Neural crest cell (in vitro differentiated cells): ENCODE measurements around the gene ACBD3. TPM values are rescaled to one million over a fixed set of nuclear protein-coding genes. Genes with fewer than 3 reads are reported as not detected.

Experiments used
- DNase-seq: peaks from one replicate; pipeline ENCODE4 v3.0.0; 2021; ENCODE audit warnings: low read depth, mixed read lengths, low spot score
- H3K27ac Mint-ChIP-seq: one replicate; pipeline ENCODE4 v1.8.0; 2021; ENCODE audit warnings: mild to moderate bottlenecking, mixed read lengths; ENCODE audit not compliant: unreplicated experiment
- H3K27me3 Mint-ChIP-seq: 2 replicates; pipeline ENCODE4 v1.8.0; 2021; ENCODE audit warnings: low read depth, mild to moderate bottlenecking, mixed read lengths
- H3K36me3 Mint-ChIP-seq: 2 replicates; pipeline ENCODE4 v1.8.0; 2021; ENCODE audit warnings: low read depth, mild to moderate bottlenecking, mixed read lengths
- H3K4me1 Mint-ChIP-seq: 2 replicates; pipeline ENCODE4 v1.8.0; 2021; ENCODE audit warnings: mixed read lengths
- H3K4me3 Mint-ChIP-seq: one replicate; pipeline ENCODE4 v1.8.0; 2021; ENCODE audit warnings: mild to moderate bottlenecking, mixed read lengths
- H3K9me3 Mint-ChIP-seq: 2 replicates; pipeline ENCODE4 v1.8.0; 2021; ENCODE audit warnings: mixed read lengths
- total RNA-seq: library from RNA; stranded (reverse); gene quantifications from 2 replicates; pipeline ENCODE4 v1.2.1, GENCODE V29; 2021
- TF ChIP-seq, protein P1 (sequence below): fragments of 200-600 bp; sonication (generic); conservative IDR thresholded peaks from 2 replicates; pipeline ENCODE4 v1.5.0; 2021; ENCODE audit warnings: antibody characterized with exemption, mild to moderate bottlenecking

ACBD3 gene
- total RNA-seq, 1 donor from 2014 or later, result 22.1 TPM

DNA sequence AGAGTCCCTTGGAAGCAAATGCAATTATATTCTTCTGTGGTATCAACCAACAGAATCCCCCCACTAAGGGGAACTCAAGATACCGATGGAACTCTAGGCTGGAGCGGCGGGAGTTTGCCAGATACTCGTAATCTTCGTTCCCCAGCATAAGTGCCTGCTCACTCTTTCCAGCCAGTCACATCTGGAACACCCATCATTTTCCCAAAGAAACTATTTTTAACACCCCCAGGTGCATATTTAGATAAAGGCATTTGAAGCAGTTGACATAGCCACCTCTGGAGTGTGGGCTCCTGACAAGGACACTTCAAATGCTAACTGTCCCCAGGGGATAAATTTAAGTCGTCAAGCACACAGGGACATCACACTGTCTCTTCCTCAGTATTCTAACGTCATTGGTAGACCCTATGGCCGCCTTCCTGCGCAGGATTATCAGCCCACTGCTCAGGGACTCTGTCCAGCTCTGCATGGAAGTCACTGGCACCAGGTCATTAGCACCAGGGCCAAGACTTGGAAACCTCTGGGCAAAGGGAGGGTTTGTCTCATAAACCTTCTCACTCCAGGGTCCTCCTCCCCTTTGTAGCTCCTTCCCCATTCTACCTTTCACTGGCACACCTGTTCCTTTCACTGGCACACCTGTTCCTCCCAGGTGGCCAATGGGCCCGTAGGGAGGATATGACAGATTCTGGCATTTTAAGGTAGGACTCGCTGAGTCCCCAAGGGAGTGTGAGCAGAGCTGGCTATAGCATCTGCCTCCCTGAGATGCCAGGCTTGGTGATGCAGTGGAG lies 75.3 kb downstream of the ACBD3 start:
- Mint-ChIP-seq H3K27ac (no peak overlapping the region), H3K9me3 (no peaks in the 10 kb centered on the region), H3K36me3 (no peaks in the 10 kb centered on the region), H3K4me3 (peak overlapping the region; percentile 81), H3K27me3 (no peaks in the 10 kb centered on the region), H3K4me1 (peaks cover 30% of the 10 kb centered on the region)
- TF ChIP-seq, protein P1, sequence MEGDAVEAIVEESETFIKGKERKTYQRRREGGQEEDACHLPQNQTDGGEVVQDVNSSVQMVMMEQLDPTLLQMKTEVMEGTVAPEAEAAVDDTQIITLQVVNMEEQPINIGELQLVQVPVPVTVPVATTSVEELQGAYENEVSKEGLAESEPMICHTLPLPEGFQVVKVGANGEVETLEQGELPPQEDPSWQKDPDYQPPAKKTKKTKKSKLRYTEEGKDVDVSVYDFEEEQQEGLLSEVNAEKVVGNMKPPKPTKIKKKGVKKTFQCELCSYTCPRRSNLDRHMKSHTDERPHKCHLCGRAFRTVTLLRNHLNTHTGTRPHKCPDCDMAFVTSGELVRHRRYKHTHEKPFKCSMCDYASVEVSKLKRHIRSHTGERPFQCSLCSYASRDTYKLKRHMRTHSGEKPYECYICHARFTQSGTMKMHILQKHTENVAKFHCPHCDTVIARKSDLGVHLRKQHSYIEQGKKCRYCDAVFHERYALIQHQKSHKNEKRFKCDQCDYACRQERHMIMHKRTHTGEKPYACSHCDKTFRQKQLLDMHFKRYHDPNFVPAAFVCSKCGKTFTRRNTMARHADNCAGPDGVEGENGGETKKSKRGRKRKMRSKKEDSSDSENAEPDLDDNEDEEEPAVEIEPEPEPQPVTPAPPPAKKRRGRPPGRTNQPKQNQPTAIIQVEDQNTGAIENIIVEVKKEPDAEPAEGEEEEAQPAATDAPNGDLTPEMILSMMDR, result no peak
- no peak for DNase-seq

DNA sequence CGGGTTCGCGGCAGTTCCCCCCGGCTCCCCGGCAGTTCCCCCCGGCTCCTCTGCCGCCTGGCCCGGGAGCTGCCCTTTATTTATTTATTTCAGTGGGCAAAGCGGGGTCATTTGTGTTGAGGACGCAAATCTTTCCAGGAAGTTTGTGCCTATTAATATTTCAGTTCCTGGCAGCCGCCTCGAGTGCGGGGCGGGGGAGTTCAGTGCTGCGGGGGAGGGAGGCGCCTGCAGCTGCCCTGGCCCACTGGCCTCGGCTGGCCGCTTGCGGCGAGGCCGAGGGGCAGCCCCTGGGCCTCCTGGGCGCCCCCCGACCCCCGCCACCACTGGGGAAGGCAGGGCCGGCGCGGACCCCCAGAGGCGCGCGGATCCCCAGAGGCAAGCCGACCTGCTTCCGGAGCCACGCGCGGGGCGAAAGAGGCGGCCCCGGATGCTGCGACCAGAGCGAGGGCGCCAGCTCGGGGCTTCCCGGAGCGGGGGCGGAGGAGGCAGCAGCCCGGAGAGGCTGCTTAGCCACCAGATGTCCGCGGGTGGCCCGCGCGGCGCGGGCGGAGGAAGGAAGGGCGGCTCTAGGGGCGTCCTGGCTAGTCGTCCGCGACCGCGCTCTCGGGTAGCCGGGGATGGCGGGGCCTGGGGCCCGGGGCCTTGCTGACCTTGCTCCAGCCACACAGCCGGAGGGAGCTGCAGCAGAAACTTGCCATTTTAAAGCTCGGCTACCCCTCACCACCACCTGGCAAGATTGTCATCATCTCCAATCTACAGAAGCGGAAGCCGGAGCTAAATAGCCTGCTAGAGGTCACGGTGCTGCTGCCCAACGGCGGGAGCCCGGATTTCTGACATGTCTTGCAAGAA lies 76.1 kb downstream of the ACBD3 start:
- Mint-ChIP-seq H3K9me3 (no peaks in the 10 kb centered on the region), H3K4me1 (peaks cover 30% of the 10 kb centered on the region), H3K4me3 (peak overlapping the region; percentile 81), H3K27me3 (no peaks in the 10 kb centered on the region), H3K27ac (no peak overlapping the region), H3K36me3 (no peaks in the 10 kb centered on the region)
- TF ChIP-seq, protein P1, result no peak
- DNase-seq, result peak; percentile 58

- Mint-ChIP-seq H3K36me3 (no peaks in the 10 kb centered on the region), H3K27ac (peak overlapping the region; percentile 91)
- TF ChIP-seq, protein P1, result peak; percentile 36
These were observed 76.7 kb downstream of the ACBD3 start for GRCh38 chr1:226109829-226110248.

GRCh38 chr1:226108935-226109828 lies 77.4 kb downstream of the ACBD3 start:
- H3K4me1 Mint-ChIP-seq, result peaks cover 40% of the 10 kb centered on the region
- peak overlapping the region; percentile 97 for H3K4me3 Mint-ChIP-seq
- no peak for DNase-seq
- peaks cover 4% of the 10 kb centered on the region for H3K27me3 Mint-ChIP-seq
- H3K9me3 Mint-ChIP-seq, result no peaks in the 10 kb centered on the region
- H3K27ac Mint-ChIP-seq, result peak overlapping the region; percentile 91
- no peaks in the 10 kb centered on the region for H3K36me3 Mint-ChIP-seq
- TF ChIP-seq, protein P1, result no peak

More at GRCh38 chr1:226109829-226110248, 76.7 kb downstream of the ACBD3 start:
- peak; percentile 80 for DNase-seq
- no peaks in the 10 kb centered on the region for H3K9me3 Mint-ChIP-seq
- peaks cover 33% of the 10 kb centered on the region for H3K4me1 Mint-ChIP-seq
- H3K4me3 Mint-ChIP-seq, result peak overlapping the region; percentile 97
- H3K27me3 Mint-ChIP-seq, result peaks cover under 1% of the 10 kb centered on the region
